Neural progenitor cell (in vitro differentiated cells): ENCODE data around the gene TBXAS1. TPM values are rescaled to one million over a fixed set of nuclear protein-coding genes. Genes with fewer than 3 reads are reported as not detected.

Experiments used
- DNase-seq: peaks from one replicate; pipeline ENCODE4 v3.0.0-alpha.2; 2016; ENCODE audit warnings: low spot score
- H2AFZ ChIP-seq: fragments of 200-600 bp; sonication (generic); replicated peaks from 2 replicates; pipeline ENCODE4 v1.6.1; 2016; ENCODE audit warnings: antibody characterized with exemption
- H3F3A ChIP-seq: fragments of 200-600 bp; sonication (generic); 2 replicates; pipeline ENCODE4 v1.6.1; 2016; ENCODE audit warnings: antibody characterized with exemption, low read depth
- H3K27ac ChIP-seq: fragments of 200-600 bp; sonication (generic); 2 replicates; pipeline ENCODE4 v1.5.1; 2016; ENCODE audit warnings: mild to moderate bottlenecking
- H3K27me3 ChIP-seq: fragments of 200-600 bp; sonication (generic); 2 replicates; pipeline ENCODE4 v1.6.1; 2016; ENCODE audit warnings: mild to moderate bottlenecking, moderate library complexity
- H3K36me3 ChIP-seq: fragments of 200-600 bp; sonication (generic); 2 replicates; pipeline ENCODE4 v1.5.1; 2016
- H3K4me1 ChIP-seq: fragments of 200-600 bp; sonication (generic); 2 replicates; pipeline ENCODE4 v1.6.1; 2016; ENCODE audit warnings: mixed run types
- H3K4me2 ChIP-seq: fragments of 200-600 bp; sonication (generic); 2 replicates; pipeline ENCODE4 v1.6.1; 2016
- H3K4me3 ChIP-seq: fragments of 200-600 bp; sonication (generic); 2 replicates; pipeline ENCODE4 v1.5.1; 2016
- H3K79me2 ChIP-seq: fragments of 200-600 bp; sonication (generic); 2 replicates; pipeline ENCODE4 v1.6.1; 2016; ENCODE audit warnings: low read depth
- H3K9ac ChIP-seq: fragments of 200-600 bp; sonication (generic); 2 replicates; pipeline ENCODE4 v1.6.1; 2016
- H3K9me3 ChIP-seq: fragments of 200-600 bp; sonication (generic); 2 replicates; pipeline ENCODE4 v1.5.1; 2016; ENCODE audit warnings: low read depth
- H4K20me1 ChIP-seq: fragments of 200-600 bp; sonication (generic); 2 replicates; pipeline ENCODE4 v1.6.1; 2016; ENCODE audit warnings: low read depth
- H3K27ac Mint-ChIP-seq: 3 replicates; pipeline ENCODE4 v1.8.0; 2021; ENCODE audit warnings: mixed read lengths
- H3K27me3 Mint-ChIP-seq: 2 replicates; pipeline ENCODE4 v1.8.0; 2022; ENCODE audit warnings: low read depth, mild to moderate bottlenecking, inconsistent platforms, moderate library complexity, mixed read lengths; ENCODE audit not compliant: insufficient read depth
- H3K36me3 Mint-ChIP-seq: 3 replicates; pipeline ENCODE4 v1.8.0; 2021; ENCODE audit warnings: mixed read lengths
- H3K4me1 Mint-ChIP-seq: 3 replicates; pipeline ENCODE4 v1.8.0; 2021; ENCODE audit warnings: mixed read lengths
- H3K4me3 Mint-ChIP-seq: 3 replicates; pipeline ENCODE4 v1.8.0; 2021; ENCODE audit warnings: mild to moderate bottlenecking, moderate library complexity, mixed read lengths
- H3K9me3 Mint-ChIP-seq: 3 replicates; pipeline ENCODE4 v1.8.0; 2020; ENCODE audit warnings: mixed read lengths
- CTCF ChIP-seq: fragments of 200-600 bp; sonication (generic); IDR thresholded peaks from 2 replicates; pipeline ENCODE4 v1.5.1; 2017; ENCODE audit warnings: antibody characterized with exemption, mild to moderate bottlenecking
- EZH2 ChIP-seq: fragments of 200-600 bp; sonication (generic); IDR thresholded peaks from 2 replicates; pipeline ENCODE4 v1.6.1; 2017; ENCODE audit warnings: antibody characterized with exemption, mild to moderate bottlenecking, moderate library complexity
- EZH2phosphoT487 ChIP-seq: fragments of 200-600 bp; sonication (generic); IDR thresholded peaks from 2 replicates; pipeline ENCODE4 v1.6.1; 2017; ENCODE audit warnings: antibody characterized with exemption
- total RNA-seq: library from RNA; depleted of rRNA; stranded (reverse); fragments of >200 nt; gene quantifications from 2 replicates; pipeline ENCODE4 v1.2.3, GENCODE V29; 2015; ENCODE audit warnings: low replicate concordance

TBXAS1 gene
- total RNA-seq, 1 donor from 2014 or later: not detected

DNA sequence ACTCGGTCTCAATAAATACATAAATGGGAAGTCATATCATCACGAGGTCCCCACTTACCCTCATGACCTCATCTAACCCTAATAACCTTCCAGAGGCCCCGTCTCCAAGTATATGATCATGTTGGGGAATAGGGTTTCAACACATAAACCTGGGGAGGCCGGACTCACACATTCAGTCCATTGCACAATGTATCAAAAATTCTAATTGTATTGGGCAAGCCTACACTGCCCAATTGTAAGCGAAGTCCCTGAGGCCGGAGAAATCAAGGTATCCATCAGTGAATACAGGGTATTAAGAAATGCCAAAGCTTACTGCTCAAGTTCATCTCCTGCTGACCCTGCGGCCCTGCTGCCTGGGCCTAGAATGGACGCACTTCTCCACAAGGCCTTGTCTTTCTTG is 164.1 kb downstream of the TBXAS1 start:
- Histone ChIP-seq H3K36me3 (no peaks in the 10 kb centered on the region), H3K9me3 (no peaks in the 10 kb centered on the region), H3F3A (no peaks in the 10 kb centered on the region), H3K27ac (no peak overlapping the region), H2AFZ (no peak overlapping the region), H3K4me1 (peaks cover 16% of the 10 kb centered on the region), H3K4me3 (no peak overlapping the region), H3K4me2 (no peak overlapping the region), H3K9ac (no peak overlapping the region), H3K79me2 (no peaks in the 10 kb centered on the region), H3K27me3 (no peaks in the 10 kb centered on the region), H4K20me1 (no peaks in the 10 kb centered on the region)
- H3K27me3 Mint-ChIP-seq: peaks cover 10% of the 10 kb centered on the region
- TF ChIP-seq CTCF (no peak), EZH2phosphoT487 (no peak), EZH2 (no peak)
- no peak overlapping the region for H3K27ac Mint-ChIP-seq
- no peaks in the 10 kb centered on the region for H3K9me3 Mint-ChIP-seq
- H3K4me1 Mint-ChIP-seq: peaks cover 31% of the 10 kb centered on the region
- H3K4me3 Mint-ChIP-seq: no peak overlapping the region
- no peaks in the 10 kb centered on the region for H3K36me3 Mint-ChIP-seq
- no peak for DNase-seq

GRCh38 chr7:139993592-139993991 is 164.5 kb downstream of the TBXAS1 start:
- Histone ChIP-seq H3K4me3 (no peak overlapping the region), H3K36me3 (no peaks in the 10 kb centered on the region), H3K27ac (no peak overlapping the region), H3K4me2 (no peak overlapping the region), H2AFZ (no peak overlapping the region), H3K9me3 (no peaks in the 10 kb centered on the region), H3K27me3 (no peaks in the 10 kb centered on the region), H3F3A (no peaks in the 10 kb centered on the region), H3K9ac (no peak overlapping the region), H4K20me1 (no peaks in the 10 kb centered on the region), H3K79me2 (no peaks in the 10 kb centered on the region), H3K4me1 (peaks cover 16% of the 10 kb centered on the region)
- H3K36me3 Mint-ChIP-seq: no peaks in the 10 kb centered on the region
- H3K27ac Mint-ChIP-seq: no peak overlapping the region
- no peak for DNase-seq
- H3K4me1 Mint-ChIP-seq: peaks cover 31% of the 10 kb centered on the region
- H3K4me3 Mint-ChIP-seq: no peak overlapping the region
- TF ChIP-seq EZH2 (no peak), CTCF (no peak), EZH2phosphoT487 (no peak)
- H3K9me3 Mint-ChIP-seq: no peaks in the 10 kb centered on the region
- H3K27me3 Mint-ChIP-seq: peaks cover 10% of the 10 kb centered on the region

DNA sequence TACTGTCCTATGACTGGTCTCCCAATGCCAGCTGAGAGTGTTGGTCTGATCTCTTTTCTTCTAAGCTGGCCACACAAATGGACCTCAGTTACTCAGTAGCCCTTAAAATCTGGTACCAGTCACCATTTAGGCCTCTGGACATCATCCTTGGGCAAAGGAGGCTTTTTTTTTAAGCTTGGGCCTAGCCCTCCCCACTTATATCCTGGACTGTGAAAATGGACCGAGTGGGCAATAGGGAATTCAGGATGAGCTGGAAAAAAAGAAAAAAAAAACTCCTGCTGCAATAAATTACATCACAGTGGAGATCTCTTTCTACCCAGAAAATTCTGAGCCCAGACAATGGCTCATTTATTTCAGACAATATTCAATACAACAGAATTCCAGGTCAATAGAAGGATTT is 165.3 kb downstream of the TBXAS1 start:
- Histone ChIP-seq H3K9ac (no peak overlapping the region), H3K27ac (no peak overlapping the region), H4K20me1 (no peaks in the 10 kb centered on the region), H3K36me3 (no peaks in the 10 kb centered on the region), H2AFZ (no peak overlapping the region), H3K4me1 (peaks cover 16% of the 10 kb centered on the region), H3F3A (no peaks in the 10 kb centered on the region), H3K9me3 (no peaks in the 10 kb centered on the region), H3K4me2 (no peak overlapping the region), H3K4me3 (no peak overlapping the region), H3K27me3 (no peaks in the 10 kb centered on the region), H3K79me2 (no peaks in the 10 kb centered on the region)
- Mint-ChIP-seq H3K27ac (no peak overlapping the region), H3K4me1 (peaks cover 31% of the 10 kb centered on the region), H3K4me3 (no peak overlapping the region), H3K36me3 (no peaks in the 10 kb centered on the region), H3K27me3 (peaks cover 10% of the 10 kb centered on the region), H3K9me3 (no peaks in the 10 kb centered on the region)
- no peak for TF ChIP-seq CTCF
- no peak for TF ChIP-seq EZH2
- no peak for TF ChIP-seq EZH2phosphoT487
- DNase-seq: no peak
